CMK (cell line): ENCODE data around the gene PRKAG2.

Experiments
- DNase-seq: peaks from one replicate; pipeline ENCODE4 v3.0.0-alpha.2; 2010; ENCODE audit warnings: low read depth

The PRKAG2 gene

DNA sequence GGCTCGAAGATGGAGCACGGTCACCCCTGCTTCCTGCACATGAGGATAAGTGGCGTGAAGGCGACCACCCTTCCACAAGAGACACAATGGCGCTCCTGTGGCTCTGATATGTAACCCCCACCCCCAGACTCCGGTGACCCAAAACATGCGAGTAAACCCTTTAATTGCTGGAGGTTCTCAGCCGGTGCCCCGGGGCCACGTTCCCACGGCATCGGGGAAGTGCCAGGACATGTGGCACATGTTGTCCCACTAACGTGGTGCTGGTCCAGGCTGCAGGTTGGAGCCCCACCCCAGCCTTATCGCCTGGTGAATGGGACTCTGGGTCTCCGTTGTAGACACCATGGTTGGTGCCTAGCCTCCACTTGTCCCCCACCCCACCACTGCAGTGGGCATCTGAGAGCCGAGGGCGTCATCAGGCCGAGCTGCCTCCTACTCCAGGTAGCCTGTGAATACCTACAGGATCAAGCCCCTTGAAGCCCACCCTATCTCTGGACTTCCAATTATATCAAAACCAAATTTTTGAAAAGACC is 132.8 kb downstream of the PRKAG2 start:
- DNase-seq: no peak

DNA sequence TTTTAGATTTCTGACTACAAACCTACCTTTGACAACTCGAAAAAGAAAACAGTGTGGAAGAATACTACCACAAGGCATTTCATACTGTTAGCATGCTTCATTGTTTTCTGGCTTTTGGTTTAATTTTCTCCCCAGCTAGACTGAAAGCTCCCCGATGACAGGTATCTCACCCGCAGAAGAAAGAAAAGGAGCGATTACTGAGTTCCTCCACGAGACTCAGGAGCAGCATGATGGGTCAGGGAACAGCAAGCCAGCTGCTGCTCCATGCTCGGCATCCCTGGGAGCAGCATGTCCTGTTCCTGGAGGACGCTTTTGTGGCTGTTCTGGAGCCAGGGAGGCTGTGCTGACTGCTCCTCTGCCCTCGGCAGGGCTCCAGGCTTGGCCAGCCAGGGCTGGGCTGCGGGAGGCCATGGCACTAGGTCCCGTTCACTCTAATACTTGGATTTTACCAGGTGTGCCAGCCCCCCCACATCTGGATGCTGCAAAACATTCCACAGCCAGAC is 133.4 kb downstream of the PRKAG2 start:
- DNase-seq: no peak

DNA sequence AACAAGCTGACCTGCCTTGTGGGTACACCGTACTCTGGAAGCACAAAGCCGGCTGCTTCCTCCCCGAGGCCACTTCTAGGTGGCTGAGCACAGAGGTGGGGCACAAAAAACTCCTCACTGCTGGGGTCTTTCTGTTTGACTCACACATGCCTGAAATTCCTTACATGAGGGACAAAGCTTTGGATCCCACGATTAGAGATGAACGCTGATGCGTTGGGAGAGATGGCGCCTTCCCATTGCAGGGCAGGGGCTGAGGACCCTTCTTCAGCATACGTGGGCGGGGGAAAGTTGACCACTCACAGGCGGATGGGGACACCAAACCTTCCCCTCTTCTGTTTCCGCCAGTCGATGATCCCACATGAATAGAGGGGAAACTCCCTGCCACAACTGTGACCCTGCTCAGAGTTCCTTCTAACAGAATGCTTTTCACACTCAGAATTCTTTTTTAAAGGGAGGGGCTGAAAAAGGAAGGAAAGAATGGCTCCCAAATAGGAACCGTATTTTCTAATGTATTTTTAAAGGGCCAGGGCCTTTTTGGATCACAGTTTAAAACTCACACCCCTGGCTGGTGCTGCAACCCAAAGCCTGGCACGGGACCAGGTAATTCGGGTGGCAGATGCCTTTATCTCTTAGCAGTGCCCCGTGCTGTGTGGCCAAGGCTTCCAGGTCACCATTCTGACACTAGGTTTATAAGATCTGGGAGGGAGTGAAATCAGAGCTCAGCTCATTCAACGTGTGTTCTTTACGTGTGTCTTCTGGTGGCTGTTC is 134.0 kb downstream of the PRKAG2 start:
- no peak for DNase-seq

DNA sequence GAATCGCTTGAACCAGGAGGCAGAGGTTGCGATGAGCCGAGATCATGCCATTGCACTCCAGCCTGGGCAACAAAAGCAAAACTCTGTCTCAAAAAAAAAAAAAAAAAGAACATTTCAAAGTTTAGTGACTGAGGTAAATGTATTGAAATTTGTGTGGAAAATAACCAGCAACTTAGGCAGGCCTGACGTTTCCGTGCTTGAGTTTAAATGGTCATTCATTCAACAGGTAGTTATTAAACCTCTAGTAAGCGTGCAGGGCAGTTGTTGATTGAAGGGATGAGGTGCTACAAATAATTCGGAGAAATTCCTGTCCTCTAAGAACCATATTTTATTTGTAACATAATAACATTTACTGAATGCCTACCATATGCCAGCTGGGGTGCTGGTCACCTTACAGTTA is 135.3 kb downstream of the PRKAG2 start:
- DNase-seq: no peak

DNA sequence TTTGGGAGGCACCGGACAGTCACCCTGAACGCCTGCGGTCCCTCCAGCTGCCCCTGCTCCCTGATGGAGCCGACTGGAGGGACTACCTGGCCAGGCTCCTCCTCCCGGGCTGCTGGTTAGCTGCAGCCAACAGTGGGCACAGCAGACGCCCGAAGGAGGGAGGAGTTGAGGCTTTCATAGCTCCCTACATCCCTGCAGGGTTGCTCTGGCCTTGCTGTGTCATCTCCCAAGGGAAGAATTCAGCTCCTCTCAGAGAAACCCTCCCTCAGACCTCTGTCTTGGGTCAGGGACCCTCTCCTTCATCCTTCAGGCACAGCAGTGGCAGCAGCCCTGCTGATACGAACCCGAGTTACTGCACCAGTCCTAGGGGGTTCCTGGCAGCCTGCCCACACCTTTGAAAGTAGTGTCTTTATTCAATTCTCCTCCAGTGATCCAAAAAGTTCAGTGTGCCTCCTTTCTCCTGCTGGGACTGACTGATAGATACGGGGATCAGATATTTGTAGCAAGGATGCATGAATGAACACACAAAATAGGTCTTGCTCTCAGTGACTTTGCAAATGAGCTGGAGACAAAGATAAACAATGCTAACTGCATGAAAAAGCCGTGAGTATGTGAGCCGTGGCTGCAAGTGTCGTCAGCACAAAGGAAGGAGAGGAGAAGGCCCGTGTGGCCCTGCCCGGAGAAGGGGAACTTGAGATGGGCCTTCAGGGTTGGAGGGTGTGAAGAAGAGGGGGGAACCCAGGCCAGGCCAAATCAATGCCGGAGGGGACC is 136.6 kb downstream of the PRKAG2 start:
- no peak for DNase-seq

DNA sequence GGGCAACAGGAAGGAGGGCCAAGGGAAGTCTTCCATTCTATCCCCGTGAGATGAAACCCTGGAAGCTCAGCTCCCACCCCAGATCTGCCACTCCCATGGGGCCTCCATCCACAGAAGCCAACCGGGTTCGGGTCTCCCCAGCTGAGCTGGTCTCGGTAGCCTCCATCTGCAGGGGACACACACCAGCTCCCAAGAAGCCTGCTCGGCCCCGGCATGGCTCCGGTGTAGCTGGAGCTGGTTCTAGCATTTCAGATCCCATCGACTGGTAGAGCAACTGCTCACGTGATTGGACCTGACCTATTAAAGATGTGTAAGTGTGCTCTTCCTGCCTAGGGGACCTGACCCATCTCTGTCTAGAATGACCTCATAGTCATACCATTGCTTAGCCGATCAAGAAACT is 138.0 kb downstream of the PRKAG2 start:
- DNase-seq: no peak

DNA sequence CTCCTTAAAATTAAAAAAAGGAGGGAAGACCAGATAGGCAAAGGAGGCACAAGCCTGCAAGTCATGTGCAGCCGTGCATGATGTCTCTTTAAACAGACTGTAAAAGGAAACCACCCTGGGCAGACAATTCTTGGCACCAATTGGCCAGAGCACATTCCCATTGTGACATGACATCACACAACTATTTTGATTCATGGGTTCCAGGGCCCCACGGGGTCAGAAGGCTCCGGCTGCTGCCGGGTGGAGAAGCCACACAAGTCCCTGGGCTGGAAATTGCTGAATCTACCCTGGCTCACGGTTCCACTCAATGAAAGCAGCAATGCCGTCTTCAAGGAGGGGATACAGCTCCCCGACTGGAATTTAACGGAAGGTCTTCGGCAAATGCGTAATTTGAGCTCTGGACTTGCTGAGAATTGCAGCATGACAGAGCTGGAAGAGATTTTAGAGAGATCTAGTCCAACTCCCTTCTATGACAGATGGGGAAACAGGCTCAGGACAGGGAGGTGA is 140.5 kb downstream of the PRKAG2 start:
- no peak for DNase-seq

DNA sequence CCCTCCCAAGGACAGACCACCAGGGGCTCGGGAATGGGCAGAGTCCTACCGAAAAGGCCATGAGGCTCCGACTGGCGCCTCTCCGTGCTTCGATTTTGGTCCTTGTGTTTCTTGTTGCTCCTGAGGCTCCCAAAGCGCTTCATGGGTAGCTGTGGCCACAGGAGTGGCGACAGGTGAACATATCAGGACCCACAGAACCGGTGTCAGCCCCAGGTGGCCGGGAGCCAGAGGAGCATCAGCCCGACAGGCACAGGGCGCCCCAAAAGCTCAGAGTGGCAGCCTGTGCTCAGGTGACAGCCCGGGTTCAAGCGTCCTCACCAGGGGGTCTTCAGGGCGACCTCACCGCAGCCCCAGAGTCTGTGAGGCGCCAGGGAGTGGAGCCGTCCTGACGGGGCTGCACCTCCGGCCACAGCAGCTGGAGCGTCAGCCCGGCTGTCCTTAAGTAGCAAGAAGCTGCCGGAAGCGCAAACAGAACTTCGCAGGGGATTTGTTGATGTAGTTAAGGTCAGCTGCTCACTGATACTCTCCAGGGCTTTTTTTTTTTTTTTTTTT is 141.0 kb downstream of the PRKAG2 start:
- no peak for DNase-seq

DNA sequence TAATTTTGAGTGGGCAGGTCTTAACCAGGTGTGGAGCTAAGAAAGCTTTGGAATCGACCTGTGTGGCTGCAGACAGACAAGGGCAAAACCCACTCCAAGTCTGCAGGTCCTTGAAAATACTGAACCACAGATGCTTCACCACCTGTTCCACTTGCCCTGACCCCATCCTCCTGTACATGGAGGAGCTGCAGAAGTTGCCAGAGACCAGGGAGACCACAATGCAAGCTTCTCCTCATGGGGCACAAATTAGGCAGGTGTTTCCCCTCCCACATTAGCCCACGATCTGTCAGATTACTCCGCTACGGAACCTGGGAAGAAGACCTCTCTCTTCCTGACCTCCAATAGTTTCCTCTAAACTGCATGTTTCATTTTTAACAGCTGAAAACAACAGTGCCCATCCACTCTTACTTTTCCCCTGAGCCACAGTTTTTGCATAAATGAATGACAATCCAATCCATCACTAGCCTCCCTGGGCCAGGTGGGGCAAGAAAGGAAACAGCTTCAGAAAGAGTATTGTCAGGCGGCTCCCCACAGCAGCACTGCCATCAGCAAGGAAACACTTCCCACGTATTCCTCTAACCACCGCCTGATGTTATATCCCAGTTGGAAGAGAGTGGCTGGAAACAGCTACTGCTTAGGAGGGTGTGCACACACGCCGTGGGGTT is 141.6 kb downstream of the PRKAG2 start:
- DNase-seq: no peak

DNA sequence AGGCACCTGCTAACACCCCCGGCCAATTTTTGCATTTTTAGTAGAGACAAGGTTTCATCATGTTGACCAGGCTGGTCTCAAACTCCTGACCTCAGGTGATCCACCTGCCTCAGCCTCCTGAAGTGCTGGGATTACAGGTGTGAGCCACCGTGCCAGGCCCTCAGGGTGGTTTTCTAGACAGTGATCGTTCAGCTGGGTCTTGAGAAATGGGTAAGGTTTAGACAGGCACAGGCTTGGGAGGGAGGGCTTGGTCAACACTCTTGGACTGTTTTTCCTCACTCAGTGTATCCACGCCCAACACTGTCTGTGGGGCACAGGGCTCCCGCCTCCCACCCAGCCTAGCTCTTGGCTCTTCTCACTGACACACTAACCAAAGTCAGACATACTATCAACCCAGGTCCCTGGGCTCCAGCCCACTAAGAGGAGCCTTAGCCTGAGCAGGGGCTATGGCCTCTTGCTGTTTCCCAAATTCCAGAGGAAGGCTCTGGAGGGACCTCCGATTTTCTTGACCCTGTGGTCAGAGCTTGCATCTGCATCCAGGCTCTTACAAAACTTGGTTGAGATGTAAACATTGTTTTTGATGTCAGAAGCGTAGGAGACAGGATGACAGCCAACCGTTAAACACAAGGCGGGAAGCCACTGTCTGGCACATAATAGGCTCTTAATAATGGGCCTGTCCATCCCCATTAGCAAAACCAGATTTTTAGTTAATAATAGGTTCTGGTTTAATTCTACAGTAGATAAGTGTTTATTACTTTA is 143.9 kb downstream of the PRKAG2 start:
- no peak for DNase-seq

DNA sequence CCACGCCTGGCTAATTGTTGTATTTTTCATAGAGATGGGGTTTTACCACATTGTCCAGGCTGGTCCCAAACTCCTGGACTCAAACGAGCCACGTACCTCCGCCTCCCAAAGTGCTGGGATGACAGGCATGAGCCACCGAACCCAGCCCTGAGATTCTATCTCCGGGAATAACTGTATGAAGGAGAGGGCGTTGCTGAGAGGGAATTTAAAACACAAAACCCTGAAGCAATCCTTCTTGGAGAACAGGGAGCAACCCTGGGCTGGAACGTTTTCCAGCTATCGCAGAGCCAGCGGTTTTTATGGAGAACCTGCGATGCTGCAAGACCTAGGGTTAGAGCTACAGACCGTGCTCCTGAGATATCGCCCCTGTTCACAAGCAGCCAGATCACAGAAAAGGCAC is 144.6 kb downstream of the PRKAG2 start:
- DNase-seq: no peak

DNA sequence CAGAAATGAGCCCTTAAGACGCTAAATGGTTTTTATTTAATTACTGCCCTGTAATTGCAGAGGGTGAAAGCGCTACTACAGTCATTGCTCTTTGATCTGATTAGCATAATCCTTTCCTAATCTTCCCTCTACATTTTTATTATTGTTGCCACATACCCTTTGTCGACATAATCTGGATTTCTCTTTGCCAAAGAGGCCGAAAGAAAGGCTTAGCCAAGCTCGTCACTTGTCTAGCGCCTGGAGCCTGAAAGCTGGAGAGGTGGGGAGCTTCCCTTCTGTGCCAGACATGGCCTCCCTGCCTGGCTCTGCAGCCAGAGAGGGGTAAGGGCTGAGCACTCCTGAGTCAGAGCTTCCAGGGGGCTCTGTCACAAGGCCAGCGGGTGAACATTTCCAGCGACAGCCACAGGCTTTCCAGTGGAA is 145.9 kb downstream of the PRKAG2 start:
- DNase-seq: no peak

DNA sequence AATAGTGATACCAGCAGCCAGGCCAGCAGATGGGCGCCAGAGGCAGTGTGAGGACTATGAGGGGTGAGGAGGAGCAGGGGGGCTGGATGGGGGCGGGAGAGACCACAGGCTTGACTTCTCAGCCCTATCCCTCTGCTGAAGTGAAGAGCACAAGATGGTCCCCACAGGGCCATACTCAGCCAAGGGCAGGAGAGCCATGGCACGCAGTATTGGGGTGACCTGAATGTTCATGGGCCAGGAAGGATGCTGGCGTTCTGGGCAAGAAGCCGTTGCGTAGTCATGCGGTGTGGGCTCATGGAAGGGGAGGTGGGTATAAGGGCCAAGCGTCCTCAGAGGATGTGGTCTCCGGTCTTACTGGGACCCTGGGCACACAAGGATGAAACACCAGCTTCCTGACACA is 146.3 kb downstream of the PRKAG2 start:
- DNase-seq: no peak

DNA sequence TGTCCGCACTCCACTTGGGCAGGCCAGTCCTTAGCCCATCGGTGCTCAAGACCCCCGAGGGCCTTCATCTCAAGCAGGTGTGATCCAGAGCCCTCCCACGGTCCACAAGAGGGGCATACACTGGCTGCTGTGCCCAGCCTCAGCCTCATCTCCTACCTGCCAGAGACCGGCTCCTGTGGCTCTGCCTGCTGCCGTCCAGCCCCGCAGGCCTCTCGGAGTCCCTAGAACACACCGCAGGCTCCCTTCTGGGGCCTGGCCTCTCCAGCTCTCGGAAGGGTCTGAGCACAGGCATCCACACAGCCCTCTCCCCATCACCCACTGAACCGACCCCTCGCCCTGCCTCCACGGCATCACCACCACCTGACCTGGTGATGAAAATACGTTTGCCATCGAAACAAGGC is 147.4 kb downstream of the PRKAG2 start:
- no peak for DNase-seq

DNA sequence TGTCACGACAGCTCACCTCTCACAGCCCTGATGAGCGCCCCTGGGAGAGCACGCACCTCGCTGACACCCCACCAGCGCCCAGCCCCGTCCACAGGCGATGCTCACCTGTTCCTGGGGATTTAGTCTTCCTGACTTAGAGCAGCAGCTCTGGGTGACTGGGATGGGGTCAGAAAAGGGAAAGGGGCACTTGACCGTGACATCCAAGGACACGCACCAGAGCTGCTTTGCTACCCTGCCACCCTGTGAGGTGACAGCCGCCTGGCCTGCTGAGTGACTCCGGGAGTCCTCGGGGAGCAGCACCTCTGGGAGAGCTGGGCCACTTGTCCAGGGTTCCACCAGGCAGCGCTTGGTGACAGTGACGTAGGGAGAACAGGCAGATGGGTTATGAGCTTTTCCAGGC is 148.2 kb downstream of the PRKAG2 start:
- DNase-seq: no peak

DNA sequence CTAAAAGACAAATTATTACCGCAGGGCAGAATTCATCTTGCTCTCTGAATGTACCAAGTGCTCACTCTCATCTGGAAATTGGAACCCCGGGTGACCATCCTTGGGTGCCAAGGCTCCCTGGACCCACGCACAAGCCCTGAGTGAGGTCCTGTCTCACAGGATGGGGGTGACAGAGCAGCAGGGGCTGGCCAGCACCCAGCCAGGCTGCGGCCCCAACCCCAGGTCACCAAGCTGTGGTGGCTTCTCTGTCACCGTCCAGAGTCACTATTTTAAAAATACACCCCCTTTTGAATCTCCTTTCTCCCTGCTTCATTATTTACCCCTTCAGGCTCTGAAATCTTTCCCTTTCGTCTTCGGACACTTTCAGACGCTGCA is 148.6 kb downstream of the PRKAG2 start:
- DNase-seq: no peak

DNA sequence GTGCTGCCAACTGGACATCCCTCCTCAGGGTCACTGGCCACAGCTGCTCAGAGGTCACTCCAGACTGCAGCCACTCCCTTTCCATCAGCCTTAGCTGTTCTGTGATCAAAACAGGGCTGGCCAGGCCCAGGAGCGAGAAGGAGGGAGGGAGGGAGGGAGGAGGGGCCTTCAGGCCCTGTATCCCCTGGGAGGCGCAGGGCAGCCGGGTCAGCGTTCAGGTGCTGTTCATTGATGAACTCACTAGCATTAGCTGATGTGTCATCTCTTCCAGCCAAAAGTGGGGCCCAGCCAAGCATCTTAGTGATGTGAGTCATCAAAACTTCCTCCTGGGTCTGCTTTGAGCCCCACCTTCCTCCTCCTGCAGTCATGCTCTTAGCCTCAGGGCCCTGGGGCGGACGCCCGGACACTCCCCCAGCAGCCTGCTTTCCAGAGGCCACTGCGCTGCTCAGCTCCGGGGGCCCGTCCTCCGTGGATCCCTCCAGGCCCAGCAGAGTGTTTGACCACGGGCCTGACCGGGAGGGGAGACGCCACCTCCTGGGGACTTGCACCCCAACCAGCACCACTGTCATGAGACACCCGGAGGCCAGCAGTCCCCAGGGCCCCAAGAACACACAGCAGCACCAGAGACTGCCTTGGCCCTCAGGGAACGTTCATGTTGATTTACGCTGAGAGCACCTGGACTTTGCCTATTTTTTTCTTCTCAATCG is 149.2 kb downstream of the PRKAG2 start:
- DNase-seq: no peak

DNA sequence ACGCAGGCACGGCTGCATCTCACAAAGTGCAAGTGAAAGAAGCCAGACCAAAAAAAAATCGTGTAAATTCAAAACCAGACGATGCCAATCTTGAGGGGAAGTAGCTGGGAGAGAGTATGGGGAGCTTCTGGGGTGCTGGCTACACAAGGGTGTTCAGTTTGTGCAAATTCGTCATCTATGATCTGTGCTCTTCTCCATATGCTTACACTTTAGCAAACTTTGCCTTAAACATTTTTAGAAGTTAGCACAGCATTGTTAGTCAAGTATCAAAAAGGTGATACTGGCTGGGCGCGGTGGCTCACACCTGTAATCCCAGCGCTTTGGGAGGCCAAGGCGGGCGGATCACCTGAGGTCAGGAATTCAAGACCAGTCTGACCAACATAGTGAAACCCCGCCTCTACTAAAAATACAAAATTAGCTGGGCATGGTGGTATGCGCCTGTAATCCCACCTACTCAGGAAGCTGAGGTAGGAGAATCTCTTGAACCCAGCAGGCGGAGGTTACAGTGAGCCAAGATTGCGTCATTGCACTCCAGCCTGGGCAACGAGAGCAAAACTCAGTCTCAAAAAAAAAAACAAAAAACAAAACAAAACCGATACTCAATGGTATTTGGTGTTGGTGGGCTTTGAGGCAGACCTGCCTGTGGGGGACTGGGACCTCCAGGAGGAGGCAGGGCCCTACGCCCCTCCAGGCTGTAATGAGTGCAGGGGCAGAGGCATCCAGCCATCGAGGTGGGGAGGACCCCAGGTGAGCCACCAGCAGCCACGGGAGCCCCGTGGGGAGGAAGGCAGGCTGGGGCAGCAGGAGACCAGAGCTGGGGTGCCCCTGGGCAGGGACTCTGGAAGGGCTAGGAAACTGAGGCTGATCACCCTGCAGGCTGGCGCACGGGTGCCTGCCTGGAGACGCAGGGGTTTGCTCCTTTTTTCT is 150.0 kb downstream of the PRKAG2 start:
- DNase-seq: no peak

DNA sequence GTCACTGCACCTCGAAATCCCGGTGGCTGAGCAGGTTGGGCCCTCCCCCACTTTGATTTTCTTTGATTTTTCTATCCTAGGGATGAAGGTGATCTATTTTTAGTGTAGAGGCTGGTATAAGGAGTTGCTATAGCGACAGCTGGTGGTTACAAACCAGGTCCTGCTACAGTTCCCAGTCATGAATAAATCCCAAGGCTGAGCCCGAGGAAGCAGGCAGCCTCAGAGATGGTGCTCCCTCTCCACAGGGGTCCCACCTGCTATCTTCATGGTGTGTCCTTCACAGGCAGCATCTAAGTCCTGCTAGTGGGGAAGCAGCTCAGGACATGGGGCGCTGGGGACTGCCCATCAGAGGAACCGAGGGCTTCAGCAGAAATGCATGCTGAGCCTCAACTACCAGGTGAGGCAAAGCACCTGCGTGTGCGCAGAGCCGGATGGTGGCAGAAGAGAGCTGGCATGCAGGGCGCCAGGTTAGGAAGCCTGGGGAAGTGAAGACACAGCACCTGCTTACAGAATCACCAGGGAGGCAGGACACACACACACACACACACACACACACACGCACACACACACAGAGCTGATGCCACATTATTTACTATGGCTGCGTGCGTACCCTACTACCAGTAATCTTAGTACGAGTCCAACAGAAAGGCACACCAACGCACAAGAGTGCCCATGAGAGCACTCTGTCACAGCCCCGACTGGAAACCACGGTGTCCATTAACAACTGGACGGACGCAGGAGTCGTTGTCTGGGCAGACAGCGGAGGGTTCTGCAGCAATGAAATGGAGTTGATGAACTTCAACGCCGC is 150.9 kb downstream of the PRKAG2 start:
- no peak for DNase-seq
